ENCODE measurements around the gene ASPSCR1. TPM values are rescaled to one million over a fixed set of nuclear protein-coding genes. Genes with fewer than 3 reads are reported as not detected.

ASPSCR1 gene
- total and polyA plus RNA-seq, 2 of the 13 experiments (the other 11 are each of a cell fraction or from before 2014, with no cell fraction given): 274 to 314 TPM

GRCh38 chr17:82029990-82030469 lies 52.6 kb downstream of the ASPSCR1 start:
- no TSS peak for BruUV-seq (replicated peaks)
- H3K4me2 ChIP-seq (ENCODE audit: low read depth, low read length): no peak overlapping the region
- no peak overlapping the region for H3K4me3 ChIP-seq (replicated peaks in 1 of 3; ENCODE audit: insufficient read depth in 1 of 3, low read depth in 2 of 3, low read length in 3 of 3)
- 97% methylated on average over 21 of the region's 31 CpGs for WGBS (ENCODE audit: low lambda C conversion rate)
- peaks cover 11 to 13% of the 10 kb centered on the region in 2 experiments; a peak in 4 of 5 replicates for H3K36me3 ChIP-seq (replicated peaks in 1 of 2; ENCODE audit: control insufficient read depth in 1 of 2, insufficient read depth in 2 of 2, low read length in 2 of 2)
- no peak overlapping the region for H2AFZ ChIP-seq (ENCODE audit: low read length)
- in situ Hi-C loops (cut with HindIII; ENCODE audit: extremely low pct_ligation_motif_present, low pct_unique_long_range_greater_than_20kb) (no loop called here), intact Hi-C loops (cut with micrococcal nuclease; ENCODE audit: unreplicated experiment) (no loop called here)
- no peaks in the 10 kb centered on the region for H3K9me3 ChIP-seq (ENCODE audit: low read length)
- no peaks in the 10 kb centered on the region for H3K79me2 ChIP-seq (ENCODE audit: insufficient read depth, low read length)
- H3K27me3 ChIP-seq (ENCODE audit: control insufficient read depth in 1 of 2, insufficient read depth in 2 of 2, low read length in 2 of 2): no peaks in the 10 kb centered on the region
- H3K27ac ChIP-seq (ENCODE audit: extremely low read length, insufficient read depth, low read length): no peak overlapping the region
- no peak overlapping the region for H3K9ac ChIP-seq (ENCODE audit: insufficient read depth, low read depth, low read length)
- ChIA-PET CTCF (ENCODE audit: low intra/inter-chr PET ratio, low total read pairs) (interaction anchor here (0.5 to 2.3 kb wide), 2 partner anchors 49 to 124 kb away, joined by 3 to 9 read pairs; no protein-coding TSS in a partner anchor), POLR2A (interaction anchor here (1.2 kb wide), 1 partner anchor 35 kb away, joined by 3 read pairs; no protein-coding TSS in a partner anchor)
- DNase-seq (ENCODE audit: low spot score) (no peak), FAIRE-seq (no peak), ATAC-seq (peak; percentile 1; the same call in 1 of the 3 replicates)
- H3K4me1 ChIP-seq (ENCODE audit: insufficient read depth, low read length): peaks cover 20% of the 10 kb centered on the region
- no peaks in the 10 kb centered on the region for H4K20me1 ChIP-seq (ENCODE audit: insufficient read depth, low read length)
- TF ChIP-seq ZFAT (CRISPR knock-in tag; conservative IDR thresholded peaks at IDR 0.05) (no peak), RBFOX2 (IDR thresholded peaks at IDR 0.05; ENCODE audit: low read depth, low read length) (0 out of 2 replicates have a peak, but pooled peaks have one; percentile 1), TBX2 (CRISPR knock-in tag; IDR thresholded peaks at IDR 0.05; ENCODE audit: borderline replicate concordance) (no peak), ZNF562 (CRISPR knock-in tag; IDR thresholded peaks at IDR 0.05; ENCODE audit: borderline replicate concordance) (no peak), NRL (CRISPR knock-in tag; IDR thresholded peaks at IDR 0.05; ENCODE audit: borderline replicate concordance) (no peak), CHD2 (IDR thresholded peaks at IDR 0.05; ENCODE audit: low read depth, low read length) (no peak), ZNF703 (CRISPR knock-in tag; IDR thresholded peaks at IDR 0.05; ENCODE audit: borderline replicate concordance) (no peak), GFI1 (CRISPR knock-in tag; IDR thresholded peaks at IDR 0.05; ENCODE audit: borderline replicate concordance) (no peak), DPF2 (CRISPR knock-in tag; IDR thresholded peaks at IDR 0.05; ENCODE audit: borderline replicate concordance, low read depth) (no peak), HNRNPK (IDR thresholded peaks at IDR 0.05; ENCODE audit: low read depth, low read length, poor library complexity, severe bottlenecking) (no peak), ZFX (CRISPR knock-in tag; IDR thresholded peaks at IDR 0.05; ENCODE audit: low read depth) (no peak), ZNF10 (CRISPR knock-in tag; IDR thresholded peaks at IDR 0.05; ENCODE audit: borderline replicate concordance, low read depth) (no peak), ZSCAN21 (CRISPR knock-in tag; IDR thresholded peaks at IDR 0.05; ENCODE audit: borderline replicate concordance) (no peak), SP5 (CRISPR knock-in tag; IDR thresholded peaks at IDR 0.05; ENCODE audit: borderline replicate concordance, low read depth) (no peak), AGO2 (optimal IDR thresholded peaks at IDR 0.05; ENCODE audit: low read depth, low read length) (peak; percentile 78), HMG20B (CRISPR knock-in tag; conservative IDR thresholded peaks at IDR 0.05) (no peak), MEF2D (CRISPR knock-in tag; IDR thresholded peaks at IDR 0.05) (no peak), ONECUT2 (CRISPR knock-in tag; IDR thresholded peaks at IDR 0.05) (no peak), ZNF768 (CRISPR knock-in tag; IDR thresholded peaks at IDR 0.05) (peak; percentile 8; the same call in 1 of the 2 replicates)
- TF ChIP-seq, protein P1, sequence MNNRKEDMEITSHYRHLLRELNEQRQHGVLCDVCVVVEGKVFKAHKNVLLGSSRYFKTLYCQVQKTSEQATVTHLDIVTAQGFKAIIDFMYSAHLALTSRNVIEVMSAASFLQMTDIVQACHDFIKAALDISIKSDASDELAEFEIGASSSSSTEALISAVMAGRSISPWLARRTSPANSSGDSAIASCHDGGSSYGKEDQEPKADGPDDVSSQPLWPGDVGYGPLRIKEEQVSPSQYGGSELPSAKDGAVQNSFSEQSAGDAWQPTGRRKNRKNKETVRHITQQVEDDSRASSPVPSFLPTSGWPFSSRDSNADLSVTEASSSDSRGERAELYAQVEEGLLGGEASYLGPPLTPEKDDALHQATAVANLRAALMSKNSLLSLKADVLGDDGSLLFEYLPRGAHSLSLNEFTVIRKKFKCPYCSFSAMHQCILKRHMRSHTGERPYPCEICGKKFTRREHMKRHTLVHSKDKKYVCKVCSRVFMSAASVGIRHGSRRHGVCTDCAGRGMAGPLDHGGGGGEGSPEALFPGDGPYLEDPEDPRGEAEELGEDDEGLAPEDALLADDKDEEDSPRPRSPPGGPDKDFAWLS (CRISPR knock-in tag; IDR thresholded peaks at IDR 0.05; ENCODE audit: borderline replicate concordance): no peak
- TF ChIP-seq, protein P2, sequence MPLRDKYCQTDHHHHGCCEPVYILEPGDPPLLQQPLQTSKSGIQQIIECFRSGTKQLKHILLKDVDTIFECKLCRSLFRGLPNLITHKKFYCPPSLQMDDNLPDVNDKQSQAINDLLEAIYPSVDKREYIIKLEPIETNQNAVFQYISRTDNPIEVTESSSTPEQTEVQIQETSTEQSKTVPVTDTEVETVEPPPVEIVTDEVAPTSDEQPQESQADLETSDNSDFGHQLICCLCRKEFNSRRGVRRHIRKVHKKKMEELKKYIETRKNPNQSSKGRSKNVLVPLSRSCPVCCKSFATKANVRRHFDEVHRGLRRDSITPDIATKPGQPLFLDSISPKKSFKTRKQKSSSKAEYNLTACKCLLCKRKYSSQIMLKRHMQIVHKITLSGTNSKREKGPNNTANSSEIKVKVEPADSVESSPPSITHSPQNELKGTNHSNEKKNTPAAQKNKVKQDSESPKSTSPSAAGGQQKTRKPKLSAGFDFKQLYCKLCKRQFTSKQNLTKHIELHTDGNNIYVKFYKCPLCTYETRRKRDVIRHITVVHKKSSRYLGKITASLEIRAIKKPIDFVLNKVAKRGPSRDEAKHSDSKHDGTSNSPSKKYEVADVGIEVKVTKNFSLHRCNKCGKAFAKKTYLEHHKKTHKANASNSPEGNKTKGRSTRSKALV (CRISPR knock-in tag; IDR thresholded peaks at IDR 0.05): no peak
